HepG2 (cell line): ENCODE measurements around the gene A3GALT2. TPM values are rescaled to one million over a fixed set of nuclear protein-coding genes. Genes with fewer than 3 reads are reported as not detected.

Experiments
- ATAC-seq: fragments of 200-7000 bp; cut with Tn5 transposase; 3 replicates; pipeline ENCODE4 v1.9.1; 2020; ENCODE audit warnings: mild to moderate bottlenecking, moderate library complexity
- BruUV-seq: library from RNA; stranded (reverse); fragments of 400-500 nt; replicated peaks from 2 replicates; lab custom pipeline; 2021; lab: Mats Ljungman, UMichigan
- CTCF ChIA-PET: fragments of 300-600 bp; formaldehyde crosslinking; extraction: SDS; loops from one replicate; lab custom pipeline; 2021; ENCODE audit warnings: low total read pairs, inconsistent platforms, low intra/inter-chr PET ratio; lab: Yijun Ruan, JAX
- POLR2A ChIA-PET: fragments of 350-600 bp; sonication (Branson Sonifier 250); formaldehyde crosslinking; loops from one replicate; lab custom pipeline; 2020; ENCODE audit warnings: antibody characterized with exemption, inconsistent platforms; lab: Yijun Ruan, JAX
- DNase-seq: peaks from one replicate; pipeline ENCODE4 v3.0.0-alpha.2; 2015; ENCODE audit warnings: low spot score
- FAIRE-seq: peaks from 3 replicates; lab custom pipeline; 2011; peaks lifted over from hg19 to GRCh38; lab: Jason Lieb, UNC
- H2AFZ ChIP-seq: one replicate; pipeline ENCODE4 v1.6.1; 2011; ENCODE audit warnings: low read length, inconsistent platforms
- H3K27ac ChIP-seq: fragments of 300-600 bp; 3 replicates; pipeline ENCODE4 v1.8.0; 2011; ENCODE audit warnings: mixed run types, mild to moderate bottlenecking, mixed read lengths, low read length, inconsistent platforms; ENCODE audit not compliant: insufficient read depth; ENCODE audit errors: extremely low read length
- H3K27me3 ChIP-seq, 2 experiments: fragments of 200-600 bp in 1 of 2; 2 replicates in 1 of 2; 3 replicates in 1 of 2; pipeline versions ENCODE4 v1.6.0 to v1.8.0; 2011; ENCODE audit warnings: low read length in 2 of 2, mild to moderate bottlenecking in 2 of 2, moderate library complexity in 2 of 2, inconsistent platforms in 1 of 2; ENCODE audit not compliant: insufficient read depth in 2 of 2, control insufficient read depth in 1 of 2
- H3K36me3 ChIP-seq, 2 experiments: fragments of 200-600 bp in 1 of 2; replicated peaks in 1 of 2; 2 replicates in 1 of 2; 3 replicates in 1 of 2; pipeline versions ENCODE4 v1.5.1 to v1.8.0; 2011; ENCODE audit warnings: low read length in 2 of 2, inconsistent platforms in 1 of 2; ENCODE audit not compliant: insufficient read depth in 2 of 2, control insufficient read depth in 1 of 2
- H3K4me1 ChIP-seq: 2 replicates; pipeline ENCODE4 v1.5.1; 2012; ENCODE audit warnings: low read length, inconsistent platforms; ENCODE audit not compliant: insufficient read depth
- H3K4me2 ChIP-seq: 2 replicates; pipeline ENCODE4 v1.6.0; 2011; ENCODE audit warnings: low read depth, low read length, inconsistent platforms
- H3K4me3 ChIP-seq, 3 experiments: fragments of 200-600 bp in 1 of 3; sonication (generic), shearing (Covaris generic) in 1 of 3; replicated peaks in 1 of 3; 2 replicates each; pipeline ENCODE4 v1.5.1; 2011 to 2016; ENCODE audit warnings: low read length in 3 of 3, inconsistent platforms in 2 of 3, low read depth in 2 of 3, mild to moderate bottlenecking in 2 of 3, control low read depth in 1 of 3, mixed read lengths in 1 of 3; ENCODE audit not compliant: insufficient read depth in 1 of 3
- H3K79me2 ChIP-seq: one replicate; pipeline ENCODE4 v1.6.1; 2011; ENCODE audit warnings: low read length, inconsistent platforms; ENCODE audit not compliant: insufficient read depth
- H3K9ac ChIP-seq: 2 replicates; pipeline ENCODE4 v1.6.0; 2011; ENCODE audit warnings: mild to moderate bottlenecking, low read depth, low read length, inconsistent platforms; ENCODE audit not compliant: insufficient read depth
- H3K9me3 ChIP-seq: 2 replicates; pipeline ENCODE4 v1.5.1; 2012; ENCODE audit warnings: mild to moderate bottlenecking, low read length
- H4K20me1 ChIP-seq: 2 replicates; pipeline ENCODE4 v1.6.0; 2011; ENCODE audit warnings: inconsistent platforms, mild to moderate bottlenecking, low read length, moderate library complexity; ENCODE audit not compliant: insufficient read depth
- BRCA1 ChIP-seq: sonication (generic); formaldehyde crosslinking; IDR thresholded peaks from 2 replicates; pipeline ENCODE4 v1.4.0; 2020; ENCODE audit warnings: missing genetic modification reagents
- CREBL2 ChIP-seq: sonication (generic); formaldehyde crosslinking; IDR thresholded peaks from 2 replicates; pipeline ENCODE4 v1.8.1; 2023; ENCODE audit warnings: missing genetic modification reagents, mild to moderate bottlenecking, borderline replicate concordance
- GZF1 ChIP-seq: sonication (generic); formaldehyde crosslinking; IDR thresholded peaks from 2 replicates; pipeline ENCODE4 v1.5.1; 2020; ENCODE audit warnings: mild to moderate bottlenecking, missing genetic modification reagents
- MAFK ChIP-seq, 2 experiments: IDR thresholded peaks in 1 of 2; conservative IDR thresholded peaks in 1 of 2; 2 replicates each; pipeline ENCODE4 v1.6.1; 2011; ENCODE audit warnings: improper control_type of control experiment in 2 of 2, low read length in 2 of 2
- SP2 ChIP-seq: sonication (generic); formaldehyde crosslinking; IDR thresholded peaks from 2 replicates; pipeline ENCODE4 v1.5.1; 2020; ENCODE audit warnings: mild to moderate bottlenecking, missing genetic modification reagents
- ZBTB42 ChIP-seq: sonication (generic); formaldehyde crosslinking; IDR thresholded peaks from 2 replicates; pipeline ENCODE4 v1.5.0; 2020; ENCODE audit warnings: mild to moderate bottlenecking, missing genetic modification reagents
- ZNF546 ChIP-seq: sonication (generic); formaldehyde crosslinking; conservative IDR thresholded peaks from 2 replicates; pipeline ENCODE4 v1.8.1; 2023; ENCODE audit warnings: mild to moderate bottlenecking, missing genetic modification reagents
- ZNF652 ChIP-seq: IDR thresholded peaks from 2 replicates; pipeline ENCODE4 v1.6.1; 2016; ENCODE audit warnings: low read depth, borderline replicate concordance
- ZNF883 ChIP-seq: sonication (generic); formaldehyde crosslinking; IDR thresholded peaks from 2 replicates; pipeline ENCODE4 v1.5.1; 2020; ENCODE audit warnings: mild to moderate bottlenecking, missing genetic modification reagents; ENCODE audit errors: not compliant biosample characterization
- WGBS: methylation state at CpG from one replicate; pipeline ENCODE4 v1.1.6; 2017; ENCODE audit warnings: low lambda C conversion rate; 5-methylcytosine and 5-hydroxymethylcytosine counted together
- in situ Hi-C: cut with HindIII; loops from 2 replicates; pipeline ENCODE4 v1.10.0; 2017; ENCODE audit warnings: low pct_unique_long_range_greater_than_20kb; ENCODE audit not compliant: extremely low pct_ligation_motif_present
- intact Hi-C: fragments of 100-400 bp; cut with micrococcal nuclease; formaldehyde crosslinking; loops from one replicate; pipeline ENCODE4 v1.10.0; 2022; ENCODE audit not compliant: unreplicated experiment
- polyA plus RNA-seq, 8 experiments: library from polyadenylated mRNA; depleted of rRNA in 3 of 8; stranded (reverse) in 7 of 8; unstranded in 1 of 8; fragments of >200 nt; fragmentation: Illumina TruSeq in 4 of 8; extraction: Trizol in 4 of 8; gene quantifications; 2 replicates each; pipeline versions ENCODE4 v1.2.1 to v1.2.3, GENCODE V29; 2011 to 2016; ENCODE audit warnings: low read depth in 4 of 8, missing spikeins in 1 of 8, mixed read lengths in 1 of 8; ENCODE audit not compliant: insufficient read depth in 1 of 8
- total RNA-seq, 5 experiments: library from RNA; depleted of rRNA; stranded (reverse); fragments of >200 nt; fragmentation: Illumina TruSeq; extraction: Trizol; gene quantifications; 2 replicates each; pipeline ENCODE4 v1.2.3, GENCODE V29; 2016; ENCODE audit warnings: low read depth in 1 of 5
- TF ChIP-seq, protein P1 (sequence below): sonication (generic); formaldehyde crosslinking; IDR thresholded peaks from 2 replicates; pipeline ENCODE4 v1.5.0; 2020; ENCODE audit warnings: missing genetic modification reagents
- TF ChIP-seq, protein P2 (sequence below): IDR thresholded peaks from 2 replicates; pipeline ENCODE4 v1.6.1; 2016; ENCODE audit warnings: missing genetic modification reagents, missing compliant biosample characterization
- TF ChIP-seq, protein P3 (sequence below): conservative IDR thresholded peaks from 2 replicates; pipeline ENCODE4 v1.6.1; 2018; ENCODE audit warnings: missing genetic modification reagents
- TF ChIP-seq, protein P4 (sequence below): sonication (generic); formaldehyde crosslinking; IDR thresholded peaks from 2 replicates; pipeline ENCODE4 v1.5.0; 2020; ENCODE audit warnings: missing genetic modification reagents, mild to moderate bottlenecking, borderline replicate concordance

A3GALT2 gene
- total and polyA plus RNA-seq, 2 of the 13 experiments (the other 11 are each of a cell fraction or from before 2014, with no cell fraction given) = not detected

- TF ChIP-seq MAFK (conservative IDR thresholded peaks at IDR 0.05 in 1 of 2, IDR thresholded peaks at IDR 0.05 in 1 of 2; ENCODE audit: low read length in 2 of 2) = no peak; a peak in 1 of 4 replicates
- TF ChIP-seq SP2 = no peak
- TF ChIP-seq, protein P1, sequence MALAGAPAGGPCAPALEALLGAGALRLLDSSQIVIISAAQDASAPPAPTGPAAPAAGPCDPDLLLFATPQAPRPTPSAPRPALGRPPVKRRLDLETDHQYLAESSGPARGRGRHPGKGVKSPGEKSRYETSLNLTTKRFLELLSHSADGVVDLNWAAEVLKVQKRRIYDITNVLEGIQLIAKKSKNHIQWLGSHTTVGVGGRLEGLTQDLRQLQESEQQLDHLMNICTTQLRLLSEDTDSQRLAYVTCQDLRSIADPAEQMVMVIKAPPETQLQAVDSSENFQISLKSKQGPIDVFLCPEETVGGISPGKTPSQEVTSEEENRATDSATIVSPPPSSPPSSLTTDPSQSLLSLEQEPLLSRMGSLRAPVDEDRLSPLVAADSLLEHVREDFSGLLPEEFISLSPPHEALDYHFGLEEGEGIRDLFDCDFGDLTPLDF (CRISPR knock-in tag) = no peak
- TF ChIP-seq, all 625 proteins: peak for 0
Observed at GRCh38 chr1:33363470-33363861, 42.6 kb upstream of the A3GALT2 start (continued).

DNA sequence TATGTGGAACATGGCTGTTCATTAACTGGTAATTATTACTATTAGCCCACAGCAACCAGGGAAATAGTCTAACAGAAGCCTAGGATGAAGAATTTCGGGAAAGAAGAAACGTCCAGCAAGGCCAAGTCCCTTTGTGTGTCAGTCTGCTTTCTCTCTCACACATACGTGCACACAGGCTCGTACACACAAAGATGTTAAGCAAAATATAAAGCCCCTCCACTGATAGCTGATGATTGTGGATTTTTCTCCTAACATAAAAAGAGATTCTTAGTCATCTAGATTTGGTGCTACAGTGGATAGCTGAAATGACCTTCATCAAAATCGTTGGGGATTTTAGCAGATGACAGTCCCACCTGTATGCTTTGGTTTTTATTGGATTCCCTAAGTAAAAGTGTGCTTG lies 42.1 kb upstream of the A3GALT2 start:
- Histone ChIP-seq H4K20me1 (peaks cover 2% of the 10 kb centered on the region; the same call in 1 of the 2 replicates), H3K4me2 (no peak overlapping the region), H3K36me3 (no peaks in the 10 kb centered on the region), H3K79me2 (no peaks in the 10 kb centered on the region), H3K9ac (no peak overlapping the region), H3K4me1 (peaks cover 51% of the 10 kb centered on the region), H3K9me3 (no peaks in the 10 kb centered on the region), H2AFZ (no peak overlapping the region), H3K27ac (no peak overlapping the region), H3K27me3 (peaks cover 0 to 8% of the 10 kb centered on the region in 2 experiments; a peak in 1 of 5 replicates), H3K4me3 (no peak overlapping the region)
- WGBS = 67% methylated on average over 5 of the region's 5 CpGs
- ChIA-PET CTCF (no interaction called here), POLR2A (interaction anchor here (1.0 to 1.8 kb wide), 2 partner anchors 13 to 67 kb away, joined by 3 read pairs; no protein-coding TSS in a partner anchor)
- ATAC-seq (no peak), FAIRE-seq (no peak), DNase-seq (no peak)
- intact Hi-C loops (loop anchor here (10.0 kb wide), 1 partner anchor 248 kb away; no protein-coding TSS in a partner anchor), in situ Hi-C loops (no loop called here)
- no TSS peak for BruUV-seq
- TF ChIP-seq ZNF883 = no peak
- TF ChIP-seq, protein P2, sequence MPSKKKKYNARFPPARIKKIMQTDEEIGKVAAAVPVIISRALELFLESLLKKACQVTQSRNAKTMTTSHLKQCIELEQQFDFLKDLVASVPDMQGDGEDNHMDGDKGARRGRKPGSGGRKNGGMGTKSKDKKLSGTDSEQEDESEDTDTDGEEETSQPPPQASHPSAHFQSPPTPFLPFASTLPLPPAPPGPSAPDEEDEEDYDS = no peak
- TF ChIP-seq, protein P3, sequence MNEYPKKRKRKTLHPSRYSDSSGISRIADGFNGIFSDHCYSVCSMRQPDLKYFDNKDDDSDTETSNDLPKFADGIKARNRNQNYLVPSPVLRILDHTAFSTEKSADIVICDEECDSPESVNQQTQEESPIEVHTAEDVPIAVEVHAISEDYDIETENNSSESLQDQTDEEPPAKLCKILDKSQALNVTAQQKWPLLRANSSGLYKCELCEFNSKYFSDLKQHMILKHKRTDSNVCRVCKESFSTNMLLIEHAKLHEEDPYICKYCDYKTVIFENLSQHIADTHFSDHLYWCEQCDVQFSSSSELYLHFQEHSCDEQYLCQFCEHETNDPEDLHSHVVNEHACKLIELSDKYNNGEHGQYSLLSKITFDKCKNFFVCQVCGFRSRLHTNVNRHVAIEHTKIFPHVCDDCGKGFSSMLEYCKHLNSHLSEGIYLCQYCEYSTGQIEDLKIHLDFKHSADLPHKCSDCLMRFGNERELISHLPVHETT (CRISPR knock-in tag) = no peak
- no peak for TF ChIP-seq CREBL2 (CRISPR knock-in tag)
- TF ChIP-seq, protein P4, sequence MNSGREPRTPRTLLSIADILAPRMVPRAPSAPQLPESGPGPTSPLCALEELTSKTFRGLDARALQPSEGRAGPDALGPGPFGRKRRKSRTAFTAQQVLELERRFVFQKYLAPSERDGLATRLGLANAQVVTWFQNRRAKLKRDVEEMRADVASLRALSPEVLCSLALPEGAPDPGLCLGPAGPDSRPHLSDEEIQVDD (CRISPR knock-in tag) = no peak
- TF ChIP-seq BRCA1 (CRISPR knock-in tag) = no peak
- TF ChIP-seq ZNF652 = no peak
- TF ChIP-seq ZNF546 = no peak
- TF ChIP-seq GZF1 = no peak
- TF ChIP-seq ZBTB42 (CRISPR knock-in tag) = no peak
